ENCODE measurements around the gene RHEB. TPM values are rescaled to one million over a fixed set of nuclear protein-coding genes. Genes with fewer than 3 reads are reported as not detected.

The RHEB gene
- total RNA-seq, 1 donor from 2014 or later = 96.0 TPM

GRCh38 chr7:151488096-151488495 is 31.6 kb downstream of the RHEB start:
- H3K4me1 ChIP-seq = peaks cover 19% of the 10 kb centered on the region
- intact Hi-C loops (cut with DNase I) = no loop called here
- H3K4me3 ChIP-seq = no peak overlapping the region
- H3K27me3 ChIP-seq (ENCODE audit: low read depth) = no peaks in the 10 kb centered on the region
- ATAC-seq (no peak), DNase-seq (no peak)
- peaks cover 61% of the 10 kb centered on the region for H3K36me3 ChIP-seq
- H3K27ac ChIP-seq = no peak overlapping the region
- no peak for TF ChIP-seq CTCF (IDR thresholded peaks at IDR 0.05)
- no peaks in the 10 kb centered on the region for H3K9me3 ChIP-seq

- peaks cover 69% of the 10 kb centered on the region for H3K36me3 ChIP-seq
- TF ChIP-seq CTCF (IDR thresholded peaks at IDR 0.05) = no peak
- DNase-seq = no peak
- no peaks in the 10 kb centered on the region for H3K9me3 ChIP-seq
- peaks cover 19% of the 10 kb centered on the region for H3K4me1 ChIP-seq
- no peak overlapping the region for H3K27ac ChIP-seq
- H3K27me3 ChIP-seq (ENCODE audit: low read depth) = no peaks in the 10 kb centered on the region
- intact Hi-C loops (cut with DNase I) = no loop called here
- ATAC-seq = no peak
- H3K4me3 ChIP-seq = no peak overlapping the region
These were observed 32.5 kb downstream of the RHEB start for GRCh38 chr7:151487228-151487627.

- Histone ChIP-seq H3K36me3 (peaks cover 77% of the 10 kb centered on the region), H3K27me3 (ENCODE audit: low read depth) (no peaks in the 10 kb centered on the region), H3K4me3 (no peak overlapping the region), H3K4me1 (peaks cover 8% of the 10 kb centered on the region), H3K9me3 (no peaks in the 10 kb centered on the region), H3K27ac (no peak overlapping the region)
- ATAC-seq = no peak
- intact Hi-C loops (cut with DNase I) = no loop called here
- no peak for DNase-seq
- TF ChIP-seq CTCF (IDR thresholded peaks at IDR 0.05) = no peak
These were observed 33.6 kb downstream of the RHEB start for GRCh38 chr7:151486074-151486473.

GRCh38 chr7:151484971-151485707 is 34.6 kb downstream of the RHEB start:
- Histone ChIP-seq H3K9me3 (no peaks in the 10 kb centered on the region), H3K36me3 (peaks cover 85% of the 10 kb centered on the region), H3K4me1 (peaks cover 8% of the 10 kb centered on the region), H3K4me3 (no peak overlapping the region), H3K27ac (no peak overlapping the region), H3K27me3 (ENCODE audit: low read depth) (no peaks in the 10 kb centered on the region)
- ATAC-seq (peak; percentile 48 to 49), DNase-seq (no peak)
- TF ChIP-seq CTCF (IDR thresholded peaks at IDR 0.05) = no peak
- intact Hi-C loops (cut with DNase I) = no loop called here

- peaks cover 8% of the 10 kb centered on the region for H3K4me1 ChIP-seq
- no peaks in the 10 kb centered on the region for H3K9me3 ChIP-seq
- ATAC-seq (no peak), DNase-seq (no peak)
- H3K36me3 ChIP-seq = peaks cover 75% of the 10 kb centered on the region
- TF ChIP-seq CTCF (IDR thresholded peaks at IDR 0.05) = no peak
- H3K4me3 ChIP-seq = no peak overlapping the region
- intact Hi-C loops (cut with DNase I) = no loop called here
- H3K27ac ChIP-seq = no peak overlapping the region
- no peaks in the 10 kb centered on the region for H3K27me3 ChIP-seq (ENCODE audit: low read depth)
These were observed 36.0 kb downstream of the RHEB start for GRCh38 chr7:151483711-151483983.

Measured in lower lobe of right lung (tissue), 2 donors.